ENCODE results near the gene RNF41.

- TF ChIP-seq POLR2AphosphoS5 (IDR thresholded peaks at IDR 0.05): no peak
- TF ChIP-seq, protein P1, sequence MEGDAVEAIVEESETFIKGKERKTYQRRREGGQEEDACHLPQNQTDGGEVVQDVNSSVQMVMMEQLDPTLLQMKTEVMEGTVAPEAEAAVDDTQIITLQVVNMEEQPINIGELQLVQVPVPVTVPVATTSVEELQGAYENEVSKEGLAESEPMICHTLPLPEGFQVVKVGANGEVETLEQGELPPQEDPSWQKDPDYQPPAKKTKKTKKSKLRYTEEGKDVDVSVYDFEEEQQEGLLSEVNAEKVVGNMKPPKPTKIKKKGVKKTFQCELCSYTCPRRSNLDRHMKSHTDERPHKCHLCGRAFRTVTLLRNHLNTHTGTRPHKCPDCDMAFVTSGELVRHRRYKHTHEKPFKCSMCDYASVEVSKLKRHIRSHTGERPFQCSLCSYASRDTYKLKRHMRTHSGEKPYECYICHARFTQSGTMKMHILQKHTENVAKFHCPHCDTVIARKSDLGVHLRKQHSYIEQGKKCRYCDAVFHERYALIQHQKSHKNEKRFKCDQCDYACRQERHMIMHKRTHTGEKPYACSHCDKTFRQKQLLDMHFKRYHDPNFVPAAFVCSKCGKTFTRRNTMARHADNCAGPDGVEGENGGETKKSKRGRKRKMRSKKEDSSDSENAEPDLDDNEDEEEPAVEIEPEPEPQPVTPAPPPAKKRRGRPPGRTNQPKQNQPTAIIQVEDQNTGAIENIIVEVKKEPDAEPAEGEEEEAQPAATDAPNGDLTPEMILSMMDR (IDR thresholded peaks at IDR 0.05): no peak
- TF ChIP-seq POLR2A (IDR thresholded peaks at IDR 0.05): no peak
- TF ChIP-seq EP300 (IDR thresholded peaks at IDR 0.05; ENCODE audit: low read depth): no peak
Measured at GRCh38 chr12:56202366-56202765, 19.4 kb downstream of the RNF41 start.
